Measurements from ENCODE around the gene PPP1R10.

PPP1R10 gene

DNA sequence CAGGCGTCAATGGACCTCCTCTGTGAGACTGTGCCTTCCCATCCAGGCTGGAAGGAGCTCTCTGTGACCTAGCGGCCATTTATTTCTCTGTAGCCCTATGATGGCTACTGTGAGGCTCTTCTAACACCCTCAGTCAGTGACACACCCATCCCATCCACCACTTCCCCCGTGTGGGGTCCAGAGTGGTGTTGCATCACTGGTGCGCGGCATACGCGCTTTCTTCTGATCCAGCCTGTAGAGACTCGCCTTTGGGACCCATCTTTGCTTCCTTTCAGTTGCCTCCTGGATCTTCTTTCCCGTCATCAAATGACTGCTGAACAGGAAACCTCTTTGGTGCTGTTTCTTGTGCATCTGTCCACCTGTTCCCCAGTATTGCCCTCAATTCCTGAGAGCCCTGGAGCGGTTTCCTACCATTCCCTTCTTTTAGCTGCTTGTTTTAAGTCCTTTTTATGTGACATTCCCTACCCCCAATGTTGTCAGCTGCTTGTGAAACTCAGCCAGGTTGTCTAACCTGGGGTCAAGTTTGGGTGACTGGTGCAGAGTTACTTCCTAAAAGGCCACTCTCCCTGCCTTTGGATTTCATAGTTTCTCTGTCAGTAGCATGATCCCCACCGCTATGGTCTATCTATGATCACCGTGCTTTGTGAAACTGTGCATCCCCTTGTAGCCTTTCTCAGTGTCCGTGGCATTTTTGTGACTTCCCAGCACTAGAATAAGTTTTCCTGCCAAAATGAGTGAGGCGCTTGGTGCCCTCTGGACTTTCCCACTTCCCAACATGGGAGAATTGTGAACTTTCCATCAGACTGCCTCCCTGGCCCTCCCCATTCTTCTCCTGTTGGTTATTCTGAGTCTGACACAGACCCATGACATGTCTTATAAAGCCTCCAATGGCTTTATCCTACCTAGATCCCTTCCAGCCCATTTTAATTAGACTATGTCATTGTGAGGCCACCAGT is 54.3 kb downstream of the PPP1R10 start:
- no peaks in the 10 kb centered on the region for H3K9me3 ChIP-seq (replicated peaks in 1 of 11)
- H3K4me1 ChIP-seq: peaks cover 15 to 22% (median 16%) of the 10 kb centered on the region in 10 experiments
- no peak overlapping the region for H3K4me2 ChIP-seq
- no peaks in the 10 kb centered on the region for H3K27me3 ChIP-seq
- peaks cover 27 to 60% (median 46%) of the 10 kb centered on the region in 11 experiments for H3K36me3 ChIP-seq
- peaks cover 0 to 32% (median 12%) of the 10 kb centered on the region in 11 experiments; a peak in 12 of 22 replicates for H4K20me1 ChIP-seq
- no peak overlapping the region for H3K4me3 ChIP-seq
- TF ChIP-seq Cebpa-rat (IDR thresholded peaks at IDR 0.05): no peak
- H3K27ac ChIP-seq: no peak overlapping the region
- H3K9ac ChIP-seq: no peak overlapping the region

GRCh38 chr6:30560930-30561329 is 56.1 kb downstream of the PPP1R10 start:
- TF ChIP-seq Cebpa-rat (IDR thresholded peaks at IDR 0.05): no peak
- Histone ChIP-seq H3K36me3 (peaks cover 27 to 60% (median 46%) of the 10 kb centered on the region in 11 experiments), H3K27me3 (no peaks in the 10 kb centered on the region), H3K27ac (no peak overlapping the region), H3K4me2 (no peak overlapping the region), H3K4me1 (peaks cover 14 to 23% (median 17%) of the 10 kb centered on the region in 10 experiments), H3K9ac (no peak overlapping the region), H4K20me1 (peaks cover 0 to 32% (median 14%) of the 10 kb centered on the region in 11 experiments; a peak in 12 of 22 replicates), H3K4me3 (no peak overlapping the region), H3K9me3 (replicated peaks in 1 of 11) (no peaks in the 10 kb centered on the region)

- Histone ChIP-seq H3K4me3 (peak overlapping the region; percentile 78 to 94 (median 90)), H3K36me3 (peaks cover 35 to 64% (median 53%) of the 10 kb centered on the region in 11 experiments), H3K4me1 (peaks cover 27 to 38% (median 33%) of the 10 kb centered on the region in 10 experiments), H3K9ac (peak overlapping the region; percentile 86 to 95 (median 92)), H3K27ac (peak overlapping the region; percentile 89 to 97 (median 95)), H3K4me2 (peak overlapping the region; percentile 81 to 100 (median 96)), H4K20me1 (peaks cover 0 to 48% (median 19%) of the 10 kb centered on the region in 11 experiments; a peak in 13 of 22 replicates), H3K27me3 (no peaks in the 10 kb centered on the region), H3K9me3 (replicated peaks in 1 of 11) (no peaks in the 10 kb centered on the region)
- no peak for TF ChIP-seq Cebpa-rat (IDR thresholded peaks at IDR 0.05)
Measured at GRCh38 chr6:30557683-30557981, 59.4 kb downstream of the PPP1R10 start.

DNA sequence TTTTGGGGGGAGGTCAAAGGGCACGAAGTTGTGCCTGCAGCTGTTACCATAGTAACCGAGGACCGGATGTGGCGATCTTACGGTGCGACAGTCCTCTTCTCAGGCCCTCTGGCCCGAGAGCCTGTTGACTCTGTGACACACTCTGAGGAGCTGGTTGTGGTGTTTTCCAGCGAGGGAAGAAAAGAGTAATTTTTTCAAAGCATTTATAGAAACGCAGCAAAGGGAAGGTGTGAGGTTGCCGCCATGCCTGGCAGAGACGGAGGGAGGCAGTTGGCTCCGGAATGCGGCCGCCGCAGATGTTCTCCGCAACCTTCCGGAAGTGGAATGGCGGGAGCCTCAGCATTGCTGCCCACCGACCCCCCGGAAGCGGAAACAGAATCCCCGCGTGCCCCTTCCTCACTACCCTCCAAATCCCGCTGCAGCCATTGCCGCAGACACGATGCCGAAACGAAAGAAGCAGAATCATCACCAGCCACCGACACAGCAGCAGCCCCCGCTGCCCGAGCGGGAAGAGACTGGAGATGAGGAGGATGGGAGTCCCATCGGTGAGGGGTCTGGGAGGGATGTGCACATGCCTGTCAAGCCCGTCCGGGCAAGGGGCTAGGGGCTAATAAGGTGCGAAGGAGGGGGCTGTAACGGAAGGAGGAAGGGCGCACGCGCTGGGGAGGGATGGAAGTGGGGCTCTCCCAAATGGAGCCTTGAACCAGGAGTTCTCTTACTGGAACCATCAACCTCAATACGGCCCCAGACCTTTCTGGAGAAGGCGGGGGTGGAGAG is 59.9 kb downstream of the PPP1R10 start, which contains the start of gene PRR3:
Gene PRR3, plus strand, starts transcription at position 390 of the 777 bp plus-strand sequence. Its CDS starts 50 bp downstream, at position 440.
- peaks cover 27 to 38% (median 33%) of the 10 kb centered on the region in 10 experiments for H3K4me1 ChIP-seq
- no peaks in the 10 kb centered on the region for H3K27me3 ChIP-seq
- H3K9ac ChIP-seq: peak within 1 kb of the TSS; percentile 86 to 95 (median 92)
- TF ChIP-seq Cebpa-rat (IDR thresholded peaks at IDR 0.05): no peak
- H3K4me2 ChIP-seq: peak within 1 kb of the TSS; percentile 93 to 100 (median 96)
- H3K9me3 ChIP-seq (replicated peaks in 1 of 11): no peaks in the 10 kb centered on the region
- peaks cover 0 to 53% (median 18%) of the 10 kb centered on the region in 11 experiments; a peak in 13 of 22 replicates for H4K20me1 ChIP-seq
- peaks cover 35 to 64% (median 53%) of the 10 kb centered on the region in 11 experiments for H3K36me3 ChIP-seq
- peak within 1 kb of the TSS; percentile 89 to 97 (median 95) for H3K27ac ChIP-seq
- H3K4me3 ChIP-seq: peak within 1 kb of the TSS; percentile 78 to 94 (median 90)

- TF ChIP-seq Cebpa-rat (IDR thresholded peaks at IDR 0.05): no peak
- H3K27me3 ChIP-seq: no peaks in the 10 kb centered on the region
- H3K27ac ChIP-seq: peak within 1 kb of the TSS; percentile 89 to 97 (median 95)
- H3K36me3 ChIP-seq: peaks cover 34 to 64% (median 53%) of the 10 kb centered on the region in 11 experiments
- peaks cover 27 to 38% (median 33%) of the 10 kb centered on the region in 10 experiments for H3K4me1 ChIP-seq
- H3K9me3 ChIP-seq (replicated peaks in 1 of 11): no peaks in the 10 kb centered on the region
- H4K20me1 ChIP-seq: peaks cover 0 to 48% (median 18%) of the 10 kb centered on the region in 11 experiments; a peak in 13 of 22 replicates
- H3K9ac ChIP-seq: peak within 1 kb of the TSS; percentile 86 to 95 (median 92)
- H3K4me3 ChIP-seq: peak within 1 kb of the TSS; percentile 78 to 94 (median 90)
- H3K4me2 ChIP-seq: peak within 1 kb of the TSS; percentile 93 to 100 (median 96)
Measured at GRCh38 chr6:30556066-30556905, 60.8 kb downstream of the PPP1R10 start, which contains the start of gene GNL1. Gene GNL1 (minus strand): TSS chr6:30556489. CDS start chr6:30556203, 286 bp downstream.

GRCh38 chr6:30555816-30556065 is 61.3 kb downstream of the PPP1R10 start:
- H3K4me1 ChIP-seq: peaks cover 27 to 38% (median 33%) of the 10 kb centered on the region in 10 experiments
- H3K27me3 ChIP-seq: no peaks in the 10 kb centered on the region
- no peaks in the 10 kb centered on the region for H3K9me3 ChIP-seq (replicated peaks in 1 of 11)
- no peak for TF ChIP-seq Cebpa-rat (IDR thresholded peaks at IDR 0.05)
- H3K36me3 ChIP-seq: peaks cover 37 to 64% (median 53%) of the 10 kb centered on the region in 11 experiments
- H3K9ac ChIP-seq: peak overlapping the region; percentile 86 to 95 (median 92)
- peak overlapping the region; percentile 89 to 97 (median 95) for H3K27ac ChIP-seq
- peak overlapping the region; percentile 78 to 94 (median 90) for H3K4me3 ChIP-seq
- H4K20me1 ChIP-seq: peaks cover 0 to 51% (median 13%) of the 10 kb centered on the region in 11 experiments; a peak in 12 of 22 replicates
- peak overlapping the region; percentile 93 to 100 (median 96) for H3K4me2 ChIP-seq

GRCh38 chr6:30554962-30555815 is 61.9 kb downstream of the PPP1R10 start:
- Histone ChIP-seq H3K4me3 (peak overlapping the region; percentile 78 to 94 (median 90)), H3K4me2 (peak overlapping the region; percentile 93 to 100 (median 96)), H3K27ac (peak overlapping the region; percentile 89 to 97 (median 95); a peak in 21 of 22 replicates), H4K20me1 (peaks cover 0 to 51% (median 13%) of the 10 kb centered on the region in 11 experiments; a peak in 12 of 22 replicates), H3K9ac (peak overlapping the region; percentile 86 to 95 (median 92)), H3K4me1 (peaks cover 27 to 38% (median 33%) of the 10 kb centered on the region in 10 experiments), H3K27me3 (no peaks in the 10 kb centered on the region), H3K9me3 (replicated peaks in 1 of 11) (no peaks in the 10 kb centered on the region), H3K36me3 (peaks cover 43 to 65% (median 56%) of the 10 kb centered on the region in 11 experiments)
- no peak for TF ChIP-seq Cebpa-rat (IDR thresholded peaks at IDR 0.05)
